Measurements from ENCODE around the gene NOL4L. TPM values are rescaled to one million over a fixed set of nuclear protein-coding genes. Genes with fewer than 3 reads are reported as not detected.

Gene NOL4L
- total RNA-seq, 1 experiment from 2014 or later = 31.7 TPM

DNA sequence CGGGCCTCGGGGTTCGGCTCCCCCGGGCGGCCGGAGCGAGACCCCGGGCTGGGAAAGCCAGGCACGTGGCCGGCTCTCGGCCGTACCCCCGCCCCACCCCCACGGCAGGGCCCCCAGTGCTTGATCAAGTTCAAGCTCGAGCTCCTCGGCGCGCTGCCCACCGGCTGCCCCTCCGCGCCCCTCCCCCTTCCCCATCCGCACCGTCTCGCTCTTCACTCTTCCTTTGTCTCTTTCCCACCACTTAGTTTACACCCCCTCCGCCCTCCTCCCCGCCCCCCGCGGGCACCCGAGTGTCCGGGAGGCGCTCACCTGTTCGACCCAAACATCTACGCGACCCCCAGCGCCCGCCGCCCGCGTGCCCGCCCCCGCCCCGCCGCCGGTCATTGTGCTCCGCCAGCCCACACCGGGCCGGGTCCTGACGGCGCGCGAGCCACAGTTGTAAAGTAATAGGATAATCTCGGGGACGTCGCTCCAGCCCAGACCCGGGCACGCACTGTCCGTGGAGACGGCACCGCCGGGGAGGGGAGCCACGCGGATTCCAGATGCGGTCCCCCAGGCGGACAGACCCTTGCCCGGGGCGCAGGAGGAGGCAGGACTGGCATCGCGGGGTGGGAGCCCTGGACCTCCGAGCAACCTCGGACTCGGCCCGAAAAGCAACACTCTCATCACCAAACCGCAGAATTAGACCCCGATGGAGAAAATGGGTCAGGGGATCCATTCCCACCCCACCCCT, 100.7 kb downstream of the NOL4L start:
- H3K4me2 ChIP-seq (ENCODE audit: insufficient read depth, insufficient read length, low read length) = peak overlapping the region; percentile 89
- peak overlapping the region; percentile 71 for H3K9ac ChIP-seq (ENCODE audit: extremely low read depth, insufficient read length, low read length)
- no peak overlapping the region for H2BK5ac ChIP-seq (ENCODE audit: insufficient read length, low read length)
- peaks cover 0 to 2% (median 0%) of the 10 kb centered on the region in 3 experiments; a peak in 2 of 7 replicates for H3K36me3 Mint-ChIP-seq (ENCODE audit: insufficient read depth in 1 of 3, low read depth in 3 of 3)
- peaks cover 17% of the 10 kb centered on the region; the same call in 1 of the 2 replicates for H3K79me2 ChIP-seq (ENCODE audit: insufficient read depth, low read length)
- H3K79me1 ChIP-seq (ENCODE audit: insufficient read depth, low read depth, low read length, poor library complexity, severe bottlenecking) = peaks cover 2% of the 10 kb centered on the region
- H2BK120ac ChIP-seq (ENCODE audit: low read depth, low read length, poor library complexity, severe bottlenecking) = peak overlapping the region; percentile 58
- H2BK15ac ChIP-seq (ENCODE audit: low read depth, low read length) = no peak overlapping the region
- H4K20me1 ChIP-seq (ENCODE audit: control insufficient read depth, insufficient read depth, insufficient read length) = no peaks in the 10 kb centered on the region
- peak; percentile 66 for DNase-seq
- H3K18ac ChIP-seq (ENCODE audit: insufficient read length, low read depth, low read length) = peak overlapping the region; percentile 92
- no peak overlapping the region for H4K8ac ChIP-seq (replicated peaks; ENCODE audit: insufficient read length, low read depth, low read length)
- no peak overlapping the region; the same call in 1 of the 2 replicates for H3K4ac ChIP-seq (ENCODE audit: low read depth, low read length)
- TF ChIP-seq, protein P1, sequence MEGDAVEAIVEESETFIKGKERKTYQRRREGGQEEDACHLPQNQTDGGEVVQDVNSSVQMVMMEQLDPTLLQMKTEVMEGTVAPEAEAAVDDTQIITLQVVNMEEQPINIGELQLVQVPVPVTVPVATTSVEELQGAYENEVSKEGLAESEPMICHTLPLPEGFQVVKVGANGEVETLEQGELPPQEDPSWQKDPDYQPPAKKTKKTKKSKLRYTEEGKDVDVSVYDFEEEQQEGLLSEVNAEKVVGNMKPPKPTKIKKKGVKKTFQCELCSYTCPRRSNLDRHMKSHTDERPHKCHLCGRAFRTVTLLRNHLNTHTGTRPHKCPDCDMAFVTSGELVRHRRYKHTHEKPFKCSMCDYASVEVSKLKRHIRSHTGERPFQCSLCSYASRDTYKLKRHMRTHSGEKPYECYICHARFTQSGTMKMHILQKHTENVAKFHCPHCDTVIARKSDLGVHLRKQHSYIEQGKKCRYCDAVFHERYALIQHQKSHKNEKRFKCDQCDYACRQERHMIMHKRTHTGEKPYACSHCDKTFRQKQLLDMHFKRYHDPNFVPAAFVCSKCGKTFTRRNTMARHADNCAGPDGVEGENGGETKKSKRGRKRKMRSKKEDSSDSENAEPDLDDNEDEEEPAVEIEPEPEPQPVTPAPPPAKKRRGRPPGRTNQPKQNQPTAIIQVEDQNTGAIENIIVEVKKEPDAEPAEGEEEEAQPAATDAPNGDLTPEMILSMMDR (conservative IDR thresholded peaks at IDR 0.05) = no peak
- H3K56ac ChIP-seq (ENCODE audit: insufficient read length, low read depth, low read length) = no peak overlapping the region
- peaks cover 2 to 3% of the 10 kb centered on the region in 2 experiments; a peak in 3 of 5 replicates for H3K9me3 Mint-ChIP-seq
- no peak overlapping the region for H2AK5ac ChIP-seq (ENCODE audit: insufficient read length, low read length)
- peaks cover 8% of the 10 kb centered on the region; the same call in 1 of the 2 replicates for H3K4me1 ChIP-seq (ENCODE audit: insufficient read depth, low read length)
- H2BK12ac ChIP-seq (ENCODE audit: insufficient read length, low read depth, low read length) = no peak overlapping the region
- peaks cover 34% of the 10 kb centered on the region for H3K27me3 Mint-ChIP-seq (ENCODE audit: low read depth)
- no peaks in the 10 kb centered on the region for H3K27me3 ChIP-seq (ENCODE audit: insufficient read depth, low read length)
- H3K27ac Mint-ChIP-seq = peak overlapping the region in 1 of 3 experiments; percentile 68; a peak in 1 of 7 replicates
- H2AFZ ChIP-seq (ENCODE audit: low read length) = no peak overlapping the region
- H3K23me2 ChIP-seq (ENCODE audit: insufficient read length, low read depth, low read length, poor library complexity, severe bottlenecking) = peaks cover 12% of the 10 kb centered on the region
- no peaks in the 10 kb centered on the region for H3K9me3 ChIP-seq (ENCODE audit: control insufficient read depth, low read depth, low read length)
- no peak overlapping the region for H4K5ac ChIP-seq (ENCODE audit: insufficient read length, low read depth, low read length)
- H2BK20ac ChIP-seq (ENCODE audit: low read depth, low read length, poor library complexity, severe bottlenecking) = no peak overlapping the region
- no peak overlapping the region for H4K91ac ChIP-seq (ENCODE audit: insufficient read length, low read depth, low read length)
- peak overlapping the region; percentile 98 for H3K14ac ChIP-seq (ENCODE audit: insufficient read depth, low read length)
- H3K27ac ChIP-seq (ENCODE audit: insufficient read length, low read depth, low read length) = no peak overlapping the region
- no CpG with 5 or more reads among the region's 74 CpGs for WGBS (ENCODE audit: extremely low coverage, insufficient read length, low lambda C conversion rate)
- H3K4me1 Mint-ChIP-seq = peaks cover 35 to 38% of the 10 kb centered on the region in 2 experiments
- H3T11ph ChIP-seq (ENCODE audit: low read length) = no peak overlapping the region
- peak overlapping the region; percentile 63 to 85 for H3K4me3 Mint-ChIP-seq
- no peak overlapping the region for H3K23ac ChIP-seq (ENCODE audit: insufficient read length, low read depth, low read length)
